Lung (tissue), 12 donors: Measurements from ENCODE around the gene NUBPL. TPM values are rescaled to one million over a fixed set of nuclear protein-coding genes. Genes with fewer than 3 reads are reported as not detected.
"Not testable (repeated sequence)": the region's sequence is repeated elsewhere in the genome, so short reads cannot be mapped to it uniquely, and the experiment has no call there.

Source experiments
- ATAC-seq: fragments of 200-7000 bp; cut with Tn5 transposase; one replicate; pipeline ENCODE4 v1.9.1; 2020; ENCODE audit warnings: moderate number of reproducible peaks; ENCODE audit not compliant: insufficient read depth, low FRiP score
- DNase-seq, 3 donors: peaks; one replicate each; pipeline ENCODE4 v3.0.0-alpha.2; 2013 to 2017
- H3K27ac ChIP-seq, 2 donors: one replicate each; pipeline ENCODE4 v1.5.1; 2013; ENCODE audit warnings: mild to moderate bottlenecking in 2 of 2, moderate library complexity in 2 of 2, control low read depth in 1 of 2, inconsistent platforms in 1 of 2, low read depth in 1 of 2, low read length in 1 of 2
- H3K27me3 ChIP-seq, 3 donors: one replicate each; pipeline ENCODE4 v1.5.1; 2013; ENCODE audit warnings: low read length in 2 of 3; ENCODE audit not compliant: control insufficient read depth in 3 of 3, insufficient read depth in 3 of 3
- H3K36me3 ChIP-seq, 4 donors: one replicate each; pipeline ENCODE4 v1.5.1; 2013; ENCODE audit warnings: low read length in 4 of 4, mild to moderate bottlenecking in 1 of 4, moderate library complexity in 1 of 4; ENCODE audit not compliant: control insufficient read depth in 4 of 4, insufficient read depth in 4 of 4
- H3K4me1 ChIP-seq, 5 donors: one replicate each; pipeline ENCODE4 v1.5.1; 2013; ENCODE audit warnings: low read length in 5 of 5, mild to moderate bottlenecking in 2 of 5, moderate library complexity in 1 of 5; ENCODE audit not compliant: control insufficient read depth in 5 of 5, insufficient read depth in 5 of 5
- H3K4me3 ChIP-seq: one replicate; pipeline ENCODE4 v1.5.1; 2013; ENCODE audit warnings: mild to moderate bottlenecking, control low read depth, moderate library complexity
- H3K9ac ChIP-seq, 2 donors: one replicate each; pipeline ENCODE4 v1.5.1; 2013; ENCODE audit warnings: low read length in 2 of 2, control low read depth in 1 of 2; ENCODE audit not compliant: insufficient read depth in 1 of 2
- H3K9me3 ChIP-seq, 4 donors: one replicate each; pipeline ENCODE4 v1.5.1; 2013; ENCODE audit warnings: low read length in 3 of 4, mild to moderate bottlenecking in 1 of 4, moderate library complexity in 1 of 4; ENCODE audit not compliant: control insufficient read depth in 4 of 4, insufficient read depth in 3 of 4
- CTCF ChIP-seq: IDR thresholded peaks from 2 replicates; pipeline ENCODE4 v1.5.1; 2012; ENCODE audit warnings: mild to moderate bottlenecking; ENCODE audit errors: control extremely low read depth, extremely low read depth
- whole genome bisulfite sequencing, 2 donors: extraction: QIAGEN DNeasy Blood & Tissue Kit; methylation state at CpG; one replicate each; pipeline ENCODE4 v1.1.7; 2013; 5-methylcytosine and 5-hydroxymethylcytosine counted together
- polyA plus RNA-seq, 2 donors: library from polyadenylated mRNA; stranded (reverse); fragments of 200-250 nt; gene quantifications; one replicate each; pipeline ENCODE4 v1.2.1, GENCODE V29; 2013
- total RNA-seq, 2 donors: library from RNA; depleted of rRNA in 1 of 2; stranded (reverse); fragments of >200 nt in 1 of 2; gene quantifications; one replicate each; pipeline ENCODE4 v1.2.1, GENCODE V29; 2014 to 2021
- donor health status: control.
- donor health status: control.
- donor health status: Bipolar disorder and iron deficiency.
- donor health status: healthy.
- donor health status: DM: yes; HTN: yes; CAD: no.

Gene NUBPL
- total and polyA plus RNA-seq, 4 donors, result 3.0 to 20.9 (median 9.5) TPM

GRCh38 chr14:31858868-31859267, 297.7 kb downstream of the NUBPL start:
- 96 to 100% methylated on average over 1 of the region's 1 CpG for WGBS, 2 donors
- Histone ChIP-seq H3K36me3 (no peaks in the 10 kb centered on the region), H3K4me1 (no peaks in the 10 kb centered on the region), H3K9me3 (no peaks in the 10 kb centered on the region), H3K9ac (no peak overlapping the region), H3K4me3 (no peak overlapping the region), H3K27me3 (no peaks in the 10 kb centered on the region), H3K27ac (no peak overlapping the region)
- DNase-seq, result no peak
- ATAC-seq, result no peak
- no peak for TF ChIP-seq CTCF

- H3K27me3 ChIP-seq, result no peaks in the 10 kb centered on the region
- no peak overlapping the region for H3K9ac ChIP-seq
- TF ChIP-seq CTCF, result no peak
- WGBS, 2 donors, result 91 to 97% methylated on average over 13 of the region's 13 CpGs
- no peak for DNase-seq
- H3K27ac ChIP-seq, result no peak overlapping the region
- H3K4me1 ChIP-seq, result no peaks in the 10 kb centered on the region
- H3K9me3 ChIP-seq, result peaks cover 0 to 10% (median 0%) of the 10 kb centered on the region in 4 donors
- H3K4me3 ChIP-seq, result no peak overlapping the region
- H3K36me3 ChIP-seq, result no peaks in the 10 kb centered on the region
- no peak for ATAC-seq
Measured at GRCh38 chr14:31864937-31865855, 304.0 kb downstream of the NUBPL start.

- no peaks in the 10 kb centered on the region for H3K27me3 ChIP-seq
Measured at GRCh38 chr14:31867570-31867969, 306.4 kb downstream of the NUBPL start.

GRCh38 chr14:31868096-31868495, 306.9 kb downstream of the NUBPL start:
- H3K4me3 ChIP-seq, H3K27me3 ChIP-seq, H3K4me1 ChIP-seq, H3K27ac ChIP-seq, H3K36me3 ChIP-seq, DNase-seq, H3K9me3 ChIP-seq, ATAC-seq, H3K9ac ChIP-seq: not testable (repeated sequence)
- WGBS, 2 donors, result 80 to 93% methylated on average over 3 of the region's 3 CpGs

More at GRCh38 chr14:31867570-31867969, 306.4 kb downstream of the NUBPL start:
- DNase-seq (no peak), ATAC-seq (no peak)
- Histone ChIP-seq H3K4me3 (no peak overlapping the region), H3K4me1 (no peaks in the 10 kb centered on the region), H3K36me3 (no peaks in the 10 kb centered on the region), H3K9me3 (peaks cover 0 to 10% (median 0%) of the 10 kb centered on the region in 4 donors), H3K9ac (no peak overlapping the region), H3K27ac (no peak overlapping the region)
- no peak for TF ChIP-seq CTCF
